ENCODE results near the gene DHX34. TPM values are rescaled to one million over a fixed set of nuclear protein-coding genes. Genes with fewer than 3 reads are reported as not detected.

Gene DHX34
- total RNA-seq, 1 experiment from 2014 or later: 16.2 TPM

- no peak for DNase-seq (ENCODE audit: low read depth)
Measured at GRCh38 chr19:47417746-47418691, 68.9 kb downstream of the DHX34 start.

GRCh38 chr19:47418692-47419029, 69.5 kb downstream of the DHX34 start:
- no peak for DNase-seq (ENCODE audit: low read depth)

- no peak for DNase-seq (ENCODE audit: low read depth)
Measured at GRCh38 chr19:47419030-47419783, 70.1 kb downstream of the DHX34 start, which contains the start of gene MEIS3. Gene MEIS3, minus strand, starts transcription at chr19:47419527. Its CDS starts 446 bp downstream, at chr19:47419081.

GRCh38 chr19:47419789-47420188, 70.7 kb downstream of the DHX34 start:
- no peak for DNase-seq (ENCODE audit: low read depth)

- DNase-seq (ENCODE audit: low read depth): no peak
Measured at GRCh38 chr19:47421244-47421786, 72.2 kb downstream of the DHX34 start.

GRCh38 chr19:47421844-47422395, 72.8 kb downstream of the DHX34 start:
- DNase-seq (ENCODE audit: low read depth): no peak

GRCh38 chr19:47422417-47423163, 73.5 kb downstream of the DHX34 start:
- DNase-seq (ENCODE audit: low read depth): no peak

- no peak for DNase-seq (ENCODE audit: low read depth)
Measured at GRCh38 chr19:47423203-47423882, 74.2 kb downstream of the DHX34 start.

GRCh38 chr19:47427241-47428176, 78.4 kb downstream of the DHX34 start:
- DNase-seq (ENCODE audit: low read depth): peak; percentile 67

GRCh38 chr19:47428177-47428894, 79.2 kb downstream of the DHX34 start:
- peak; percentile 99 for DNase-seq (ENCODE audit: low read depth)

- no peak for DNase-seq (ENCODE audit: low read depth)
Measured at GRCh38 chr19:47429140-47429793, 80.2 kb downstream of the DHX34 start.

GRCh38 chr19:47430041-47430802, 81.1 kb downstream of the DHX34 start:
- DNase-seq (ENCODE audit: low read depth): peak; percentile 33

GRCh38 chr19:47432091-47432490, 83.0 kb downstream of the DHX34 start:
- no peak for DNase-seq (ENCODE audit: low read depth)
